ENCODE results near the gene RAB7A.
"Not testable (repeated sequence)": the region's sequence is repeated elsewhere in the genome, so short reads cannot be mapped to it uniquely, and the experiment has no call there.

Gene RAB7A

GRCh38 chr3:128745742-128746141 lies 19.8 kb downstream of the RAB7A start:
- TF ChIP-seq CTCF (conservative IDR thresholded peaks at IDR 0.05): no peak
- H3K27ac ChIP-seq: no peak overlapping the region

GRCh38 chr3:128746881-128747280 lies 20.9 kb downstream of the RAB7A start:
- TF ChIP-seq CTCF (conservative IDR thresholded peaks at IDR 0.05): no peak
- no peak overlapping the region for H3K27ac ChIP-seq

- H3K27ac ChIP-seq: no peak overlapping the region
- TF ChIP-seq CTCF (conservative IDR thresholded peaks at IDR 0.05): no peak
These were observed 22.6 kb downstream of the RAB7A start for GRCh38 chr3:128748557-128748956.

- no peak overlapping the region for H3K27ac ChIP-seq
- TF ChIP-seq CTCF (conservative IDR thresholded peaks at IDR 0.05): no peak
These were observed 23.1 kb downstream of the RAB7A start for GRCh38 chr3:128749035-128749434.

GRCh38 chr3:128749561-128749960 lies 23.6 kb downstream of the RAB7A start:
- not testable (repeated sequence) for H3K27ac ChIP-seq

- no peak overlapping the region for H3K27ac ChIP-seq
- no peak for TF ChIP-seq CTCF (conservative IDR thresholded peaks at IDR 0.05)
These were observed 27.7 kb downstream of the RAB7A start for GRCh38 chr3:128753715-128754114.

GRCh38 chr3:128760042-128760441 lies 34.1 kb downstream of the RAB7A start:
- no peak for TF ChIP-seq CTCF (conservative IDR thresholded peaks at IDR 0.05)
- H3K27ac ChIP-seq: no peak overlapping the region

- H3K27ac ChIP-seq: no peak overlapping the region
- TF ChIP-seq CTCF (conservative IDR thresholded peaks at IDR 0.05): no peak
These were observed 34.9 kb downstream of the RAB7A start for GRCh38 chr3:128760881-128761280.

Data from VCaP (cell line).